NCI-H1105 (cell line): Measurements from ENCODE around the gene RFC2.
"Not testable (repeated sequence)": the region's sequence is repeated elsewhere in the genome, so short reads cannot be mapped to it uniquely, and the experiment has no call there.

ENCODE experiments used
- DNase-seq: peaks from one replicate; lab custom pipeline; 2025; lab: John Stamatoyannopoulos, UW

Gene RFC2

GRCh38 chr7:74282748-74283459 is 28.7 kb upstream of the RFC2 start:
- no peak for DNase-seq

DNA sequence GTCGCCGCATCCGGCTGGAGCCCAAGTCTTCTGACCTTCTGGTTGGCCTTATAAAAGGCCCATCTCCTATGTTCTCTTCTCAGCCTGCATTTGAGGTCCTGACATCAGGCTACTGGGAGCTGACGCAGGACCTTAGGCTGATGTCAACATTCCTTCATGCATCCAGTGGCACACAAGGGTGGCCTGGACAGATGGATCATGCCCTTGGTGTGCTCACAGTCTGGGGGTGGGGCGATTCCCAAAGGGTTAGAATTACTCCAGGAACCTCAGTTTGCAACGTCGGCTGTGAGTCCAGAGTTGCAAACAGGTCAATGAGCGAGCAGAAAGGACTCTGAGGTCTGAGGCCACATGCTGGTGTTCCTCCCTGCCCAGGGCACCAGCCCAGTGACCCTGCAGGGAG is 26.8 kb upstream of the RFC2 start:
- no peak for DNase-seq

- DNase-seq = no peak
These were observed 23.4 kb upstream of the RFC2 start for GRCh38 chr7:74277636-74278035.

- DNase-seq = no peak
These were observed 21.2 kb upstream of the RFC2 start for GRCh38 chr7:74275401-74275881.

GRCh38 chr7:74272305-74273038 is 18.3 kb upstream of the RFC2 start:
- DNase-seq = no peak

DNA sequence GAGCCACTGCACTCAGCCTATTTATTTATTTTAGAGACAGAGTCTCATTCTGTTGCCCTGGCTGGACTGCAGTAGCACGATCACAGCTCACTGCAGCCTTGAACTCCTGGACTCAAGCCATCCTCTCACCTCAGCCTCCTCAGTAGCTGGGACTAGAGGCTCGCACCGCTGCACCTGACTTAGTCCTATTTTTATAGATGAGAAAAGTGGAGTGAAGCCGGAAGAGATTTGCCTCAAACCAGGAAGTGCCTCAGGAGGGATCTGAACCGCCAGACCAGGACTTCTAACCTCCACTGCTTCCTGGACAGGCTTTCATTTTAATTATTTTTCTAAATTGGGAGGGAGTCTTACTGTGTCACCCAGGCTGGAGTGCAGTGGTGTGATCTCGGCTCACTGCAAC is 17.5 kb upstream of the RFC2 start:
- DNase-seq = no peak

DNA sequence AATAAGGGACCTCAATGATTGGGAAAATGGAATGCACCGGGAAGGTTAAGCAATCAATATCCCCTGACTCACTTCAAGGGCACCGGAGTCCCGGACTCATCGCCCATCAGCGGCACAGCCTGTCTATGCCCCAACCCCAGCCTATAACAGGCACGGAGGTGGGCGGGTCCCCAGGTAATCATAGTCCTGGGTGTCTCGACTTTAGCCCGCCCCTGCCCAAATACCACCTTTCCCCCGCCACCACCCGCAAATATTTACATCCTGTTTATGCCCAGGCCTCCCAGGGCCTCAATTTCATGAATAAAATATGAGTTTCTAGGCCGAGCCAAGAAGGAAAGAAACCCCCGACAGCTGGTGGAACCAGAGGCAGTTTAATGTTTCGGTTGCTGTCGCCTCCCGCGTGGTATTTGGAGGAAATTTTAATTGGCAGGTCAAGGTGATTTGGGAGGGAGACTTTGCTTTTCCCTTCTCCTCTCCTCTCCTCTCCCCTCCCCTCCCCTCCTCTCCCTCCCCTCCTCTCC is 15.6 kb upstream of the RFC2 start:
- peak; percentile 69 for DNase-seq

DNA sequence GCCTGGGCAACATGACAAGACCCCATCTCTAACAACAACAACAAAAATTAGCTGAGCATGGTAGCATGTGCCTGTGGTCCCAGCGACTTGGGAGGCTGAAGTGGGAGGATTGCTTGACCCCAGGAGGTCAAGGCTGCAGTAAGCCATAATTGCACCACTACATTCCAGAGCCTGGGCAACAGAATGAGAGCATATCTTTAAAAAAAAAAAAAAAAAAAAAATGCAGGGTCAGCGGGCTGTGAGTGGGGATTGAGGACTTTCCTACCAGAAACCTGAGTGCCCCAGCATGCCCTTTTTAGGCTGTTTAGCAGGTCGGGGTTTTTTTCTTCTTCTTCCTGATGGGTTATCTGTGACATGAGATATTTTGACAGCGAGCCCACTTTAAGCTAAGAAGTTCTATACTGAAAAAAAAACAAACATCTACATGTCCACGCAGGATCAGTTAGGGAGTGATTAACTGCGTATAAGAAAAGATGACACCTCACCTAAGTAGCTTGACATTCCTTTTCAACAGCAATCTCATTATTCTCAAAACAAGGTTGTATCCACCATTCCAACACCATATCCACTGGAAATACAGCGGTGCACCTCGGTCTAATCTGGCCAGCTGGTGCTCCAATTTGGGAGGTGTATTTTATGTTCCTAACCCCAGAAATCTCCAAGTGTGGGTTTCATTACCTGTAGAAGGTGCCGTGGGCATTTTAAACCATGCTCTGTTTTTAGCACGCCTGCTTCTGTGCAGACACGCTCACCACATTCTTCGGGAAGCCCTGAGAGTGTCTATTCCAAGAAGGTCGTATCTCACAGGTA is 13.8 kb upstream of the RFC2 start:
- no peak for DNase-seq

- no peak for DNase-seq
These were observed 12.2 kb upstream of the RFC2 start for GRCh38 chr7:74266191-74266963.

- no peak for DNase-seq
These were observed 9.4 kb upstream of the RFC2 start for GRCh38 chr7:74263399-74264120.

GRCh38 chr7:74262639-74263398 is 8.6 kb upstream of the RFC2 start:
- DNase-seq = no peak

DNA sequence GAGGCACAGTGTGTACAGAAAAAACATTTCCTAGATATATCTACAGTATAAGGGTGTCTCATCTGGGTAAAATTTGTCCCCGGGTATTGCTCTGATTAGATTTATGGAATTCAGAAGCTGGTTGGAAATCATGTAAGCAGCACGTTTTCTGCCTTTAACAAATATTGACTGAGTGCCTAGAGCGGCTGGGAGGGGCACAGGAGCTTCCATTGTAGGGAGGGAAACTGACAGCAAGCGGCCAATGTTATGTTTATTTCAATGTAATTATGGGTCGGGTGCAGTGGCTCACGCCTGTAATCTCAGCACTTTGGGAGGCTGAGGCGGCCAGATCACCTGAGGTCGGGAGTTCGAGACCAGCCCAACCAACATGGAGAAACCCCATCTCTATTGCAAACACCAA is 4.4 kb upstream of the RFC2 start:
- DNase-seq = no peak

DNA sequence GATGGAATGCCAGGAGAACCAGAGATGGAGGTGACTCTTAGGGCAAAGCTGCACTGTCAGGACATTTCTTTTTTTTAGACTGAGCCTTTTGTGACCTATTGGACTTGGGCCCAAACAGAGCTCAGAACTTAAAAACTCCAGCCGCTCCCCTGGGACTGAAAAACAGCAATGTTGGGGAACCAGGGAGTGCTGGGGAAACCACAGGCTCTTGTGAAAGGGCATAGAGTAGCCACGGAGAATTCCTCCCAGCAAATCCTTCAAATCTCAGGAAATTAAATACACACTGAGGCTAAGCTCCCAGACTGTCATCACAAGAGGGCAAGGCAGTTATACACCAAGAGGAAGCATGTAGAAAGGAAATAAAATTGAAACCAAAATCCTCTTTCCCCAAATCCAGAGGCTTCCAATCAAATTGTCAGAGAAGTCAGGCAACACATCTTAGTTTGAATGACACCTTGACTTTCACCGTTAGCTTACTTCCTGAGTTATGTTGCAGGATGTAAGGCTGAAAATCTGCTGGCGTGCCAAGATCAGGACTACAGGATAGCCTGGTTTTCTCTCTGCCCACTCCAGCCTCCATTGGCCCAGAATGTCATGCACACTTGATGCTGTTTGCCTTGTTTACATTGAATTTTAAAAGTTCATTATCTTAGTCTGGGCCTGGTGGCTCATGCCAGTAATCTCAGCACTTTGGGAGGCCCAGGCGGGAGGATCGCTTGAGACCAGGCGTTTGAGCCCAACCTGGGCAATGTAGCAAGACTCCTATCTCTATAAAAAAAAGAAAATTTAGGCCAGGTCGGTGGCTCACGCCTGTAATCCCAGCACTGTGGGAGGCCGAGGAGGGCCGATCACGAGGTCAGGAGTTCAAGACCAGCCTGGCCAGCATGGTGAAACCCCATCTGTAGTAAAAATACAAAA is 2.6 kb upstream of the RFC2 start:
- DNase-seq = no peak

GRCh38 chr7:74255461-74255860 is 1.3 kb upstream of the RFC2 start:
- not testable (repeated sequence) for DNase-seq

DNA sequence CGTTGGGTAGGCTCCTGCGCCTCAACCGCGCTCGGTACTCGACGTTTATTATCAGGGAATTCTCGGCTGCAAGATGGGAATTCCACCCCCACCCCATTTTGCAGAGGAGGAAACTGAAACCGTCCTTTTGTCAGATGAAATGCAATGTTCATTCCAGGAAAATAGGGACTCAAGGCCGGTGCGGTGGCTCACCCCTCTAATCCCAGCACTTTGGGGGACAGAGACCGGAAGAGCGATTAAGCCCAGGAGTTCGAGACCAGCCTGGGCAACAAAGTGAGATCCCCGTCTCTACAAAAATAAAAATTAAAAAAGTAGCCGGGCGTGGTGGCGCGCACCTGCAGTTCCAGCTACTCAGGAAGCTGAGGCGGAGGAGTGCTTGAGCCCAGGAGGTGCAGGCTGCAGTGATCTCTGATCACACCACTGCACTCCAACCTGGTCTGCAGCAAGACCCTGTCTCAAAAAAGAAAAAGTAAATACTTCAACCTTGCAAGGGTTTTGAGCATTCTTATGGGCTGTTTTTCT is 720 bp upstream of the RFC2 start:
- DNase-seq = no peak

GRCh38 chr7:74253835-74254128 is 417 bp downstream of the RFC2 start:
- DNase-seq = no peak

DNA sequence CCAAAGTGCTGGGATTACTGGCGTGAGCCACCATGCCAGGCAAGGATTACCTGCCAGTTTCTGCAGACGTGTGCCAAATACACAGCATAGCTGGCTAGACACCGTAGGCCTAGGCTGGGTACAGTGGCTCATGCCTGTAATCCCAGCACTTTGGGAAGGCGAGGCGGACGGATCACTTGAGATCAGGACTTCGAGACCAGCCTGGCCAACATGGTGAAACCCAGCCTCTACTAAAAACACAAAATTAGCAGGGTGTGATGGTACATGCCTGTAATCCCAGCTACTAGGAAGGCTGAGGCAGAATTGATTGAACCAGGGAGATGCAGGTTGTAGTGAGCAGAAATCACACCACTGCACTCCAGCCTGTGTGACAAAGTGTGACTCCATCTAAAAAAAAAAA is 868 bp downstream of the RFC2 start:
- no peak for DNase-seq

DNA sequence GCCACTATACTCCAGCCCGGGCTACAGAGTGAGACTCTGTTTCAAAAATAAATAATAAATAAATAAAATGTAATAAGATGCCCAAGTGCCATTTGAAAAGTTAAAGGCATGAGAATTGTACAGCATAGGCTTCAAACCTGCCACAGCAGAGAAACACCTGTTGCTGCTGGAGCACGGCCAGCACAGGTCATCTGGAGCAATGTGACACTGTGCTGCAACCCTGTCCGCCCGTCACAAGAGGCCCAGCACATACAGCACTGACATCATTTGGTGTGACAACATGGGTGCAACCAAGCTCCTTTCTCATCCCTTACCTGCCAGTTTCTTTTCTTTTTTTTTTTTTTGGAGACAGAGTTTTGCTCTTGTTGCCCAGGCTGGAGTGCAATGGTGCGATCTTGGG is 1.3 kb downstream of the RFC2 start:
- DNase-seq = peak; percentile 56

DNA sequence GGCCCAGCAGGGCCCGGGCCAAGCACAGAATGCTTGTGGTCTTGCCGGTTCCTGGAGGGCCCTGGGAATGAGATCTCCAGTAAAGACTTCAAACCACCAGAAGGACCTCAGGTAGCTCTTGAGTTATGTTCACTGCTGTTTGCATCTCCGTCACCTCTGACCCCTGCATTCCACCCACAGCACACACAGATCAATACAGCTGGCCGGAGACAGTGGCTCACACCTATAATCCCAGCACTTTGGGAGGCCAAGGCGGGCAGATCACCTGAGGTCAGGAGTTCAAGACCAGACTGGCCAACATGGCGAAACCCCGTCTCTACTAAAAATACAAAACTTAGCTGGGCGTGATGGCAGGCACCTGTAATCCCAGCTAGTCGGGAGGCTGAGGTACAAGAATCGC is 5.1 kb downstream of the RFC2 start:
- DNase-seq = not testable (repeated sequence)
